Activated naive CD4-positive, alpha-beta T cell treated with anti-CD3 and anti-CD28 coated beads, Interleukin-2, amount 10 ng/mL, durations not matched to agents 7 days and 5 days (primary cell): ENCODE measurements around the gene CCDC40.

Source experiments
- CTCF ChIA-PET: fragments of 350-600 bp; sonication (Branson Sonifier 250); formaldehyde crosslinking; loops from one replicate; lab custom pipeline; 2021; ENCODE audit warnings: antibody characterized with exemption; lab: Charles Lee
- DNase-seq: peaks from one replicate; pipeline ENCODE4 v3.0.0-alpha.2; 2020
- H3K27ac Mint-ChIP-seq: one replicate; pipeline ENCODE4 v1.8.0; 2021; ENCODE audit warnings: mild to moderate bottlenecking, moderate library complexity, mixed read lengths
- H3K27me3 Mint-ChIP-seq: one replicate; pipeline ENCODE4 v1.8.0; 2021; ENCODE audit warnings: mild to moderate bottlenecking, mixed read lengths
- H3K36me3 Mint-ChIP-seq: one replicate; pipeline ENCODE4 v1.8.0; 2021; ENCODE audit warnings: mixed read lengths
- H3K4me1 Mint-ChIP-seq: one replicate; pipeline ENCODE4 v1.8.0; 2021; ENCODE audit warnings: mixed read lengths
- H3K4me3 Mint-ChIP-seq: one replicate; pipeline ENCODE4 v1.8.0; 2021; ENCODE audit warnings: mild to moderate bottlenecking, moderate library complexity, mixed read lengths
- H3K9me3 Mint-ChIP-seq: one replicate; pipeline ENCODE4 v1.8.0; 2021; ENCODE audit warnings: mixed read lengths

The CCDC40 gene

DNA sequence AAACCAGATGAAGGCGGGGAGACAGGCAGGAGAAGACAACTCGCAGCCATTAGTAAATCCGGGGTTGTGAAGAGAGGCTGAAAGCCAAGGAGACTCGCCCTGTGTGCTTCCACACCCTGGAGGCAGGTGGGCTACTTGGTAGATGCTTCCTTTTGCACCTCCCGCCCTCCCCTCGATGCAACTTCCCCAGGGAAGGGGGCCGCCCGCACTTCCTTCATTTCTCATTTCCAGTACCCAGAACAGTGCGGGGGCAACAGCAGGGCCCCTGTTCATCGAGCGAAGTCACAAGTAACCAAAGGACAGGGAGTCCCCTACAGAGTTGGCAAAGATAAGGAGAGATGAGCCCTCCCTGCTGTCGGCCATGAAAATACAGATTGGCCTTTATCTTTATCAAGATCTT, 25.0 kb downstream of the CCDC40 start:
- H3K36me3 Mint-ChIP-seq, result no peaks in the 10 kb centered on the region
- peaks cover 16% of the 10 kb centered on the region for H3K27me3 Mint-ChIP-seq

DNA sequence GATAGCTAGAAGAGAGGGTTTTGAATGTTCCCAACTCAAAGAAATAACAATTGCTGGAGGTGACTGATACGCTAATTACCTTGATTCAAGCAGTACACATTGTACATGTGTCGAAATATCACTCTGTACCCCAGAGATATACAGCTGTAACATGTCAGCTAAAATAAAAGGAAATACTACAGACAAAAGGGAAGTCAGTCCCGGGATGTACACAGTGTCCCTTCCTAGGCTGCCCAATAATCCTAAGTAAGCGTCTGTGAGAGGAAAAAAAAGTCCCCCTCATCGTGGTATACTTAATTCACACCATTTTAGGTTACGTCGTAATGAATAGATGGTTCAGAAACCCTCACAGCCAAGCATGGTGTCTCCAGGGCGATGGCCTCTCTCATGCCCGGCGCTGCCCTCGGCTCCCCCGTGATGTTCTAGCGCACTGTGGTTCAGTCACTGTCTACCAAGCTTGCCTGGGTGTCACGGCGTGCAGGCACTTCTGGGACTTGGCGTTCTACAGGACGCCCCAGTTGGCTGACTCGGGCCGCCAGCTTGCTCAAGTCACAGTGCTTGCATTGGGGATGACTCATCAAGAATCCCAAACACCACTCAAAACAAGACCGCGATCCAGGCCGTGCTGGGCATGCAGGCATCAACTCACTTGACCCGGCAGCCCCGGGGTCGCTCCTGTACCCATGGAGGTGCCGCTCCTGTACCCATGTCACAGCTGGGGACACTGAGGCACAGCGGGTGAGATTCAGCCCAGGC, 27.6 kb downstream of the CCDC40 start:
- DNase-seq, result no peak
- CTCF ChIA-PET, result interaction anchor here (0.7 to 1.3 kb wide), 2 partner anchors 19 to 72 kb away, joined by 3 to 5 read pairs; no protein-coding TSS in a partner anchor
- no peak overlapping the region for H3K4me3 Mint-ChIP-seq
- H3K36me3 Mint-ChIP-seq, result no peaks in the 10 kb centered on the region
- no peaks in the 10 kb centered on the region for H3K4me1 Mint-ChIP-seq
- H3K9me3 Mint-ChIP-seq, result no peaks in the 10 kb centered on the region
- peaks cover 15% of the 10 kb centered on the region for H3K27me3 Mint-ChIP-seq
- H3K27ac Mint-ChIP-seq, result no peak overlapping the region

More for the DNA sequence above, 25.0 kb downstream of the CCDC40 start:
- Mint-ChIP-seq H3K4me3 (no peak overlapping the region), H3K4me1 (no peaks in the 10 kb centered on the region), H3K9me3 (no peaks in the 10 kb centered on the region), H3K27ac (no peak overlapping the region)
- DNase-seq, result no peak
- CTCF ChIA-PET, result no interaction called here

DNA sequence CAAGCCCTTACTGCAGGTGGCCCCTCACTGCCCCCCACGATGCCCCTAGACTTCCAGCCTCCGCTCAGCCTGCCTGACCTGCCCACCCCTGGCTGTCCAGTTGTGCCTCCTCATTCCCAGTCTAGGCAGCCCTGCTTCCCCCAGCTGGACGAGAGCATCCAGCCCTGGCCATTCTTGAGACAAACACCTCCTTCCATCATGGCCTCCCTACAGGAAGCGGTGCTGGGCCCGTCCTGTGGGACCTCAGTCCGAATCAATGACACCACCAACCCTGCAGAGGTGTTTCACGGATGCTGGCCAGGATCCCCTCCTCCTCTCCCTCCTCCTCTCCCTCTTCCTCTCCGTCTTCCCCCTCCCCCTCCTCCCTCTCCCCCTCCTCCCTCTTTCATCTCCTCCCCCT, 28.3 kb downstream of the CCDC40 start:
- Mint-ChIP-seq H3K4me1 (peaks cover 2% of the 10 kb centered on the region), H3K4me3 (no peak overlapping the region), H3K27ac (no peak overlapping the region), H3K36me3 (no peaks in the 10 kb centered on the region), H3K9me3 (no peaks in the 10 kb centered on the region), H3K27me3 (peaks cover 11% of the 10 kb centered on the region)
- DNase-seq, result no peak
- CTCF ChIA-PET, result interaction anchor here (1.3 kb wide), 1 partner anchor 18 kb away, joined by 5 read pairs; no protein-coding TSS in a partner anchor

DNA sequence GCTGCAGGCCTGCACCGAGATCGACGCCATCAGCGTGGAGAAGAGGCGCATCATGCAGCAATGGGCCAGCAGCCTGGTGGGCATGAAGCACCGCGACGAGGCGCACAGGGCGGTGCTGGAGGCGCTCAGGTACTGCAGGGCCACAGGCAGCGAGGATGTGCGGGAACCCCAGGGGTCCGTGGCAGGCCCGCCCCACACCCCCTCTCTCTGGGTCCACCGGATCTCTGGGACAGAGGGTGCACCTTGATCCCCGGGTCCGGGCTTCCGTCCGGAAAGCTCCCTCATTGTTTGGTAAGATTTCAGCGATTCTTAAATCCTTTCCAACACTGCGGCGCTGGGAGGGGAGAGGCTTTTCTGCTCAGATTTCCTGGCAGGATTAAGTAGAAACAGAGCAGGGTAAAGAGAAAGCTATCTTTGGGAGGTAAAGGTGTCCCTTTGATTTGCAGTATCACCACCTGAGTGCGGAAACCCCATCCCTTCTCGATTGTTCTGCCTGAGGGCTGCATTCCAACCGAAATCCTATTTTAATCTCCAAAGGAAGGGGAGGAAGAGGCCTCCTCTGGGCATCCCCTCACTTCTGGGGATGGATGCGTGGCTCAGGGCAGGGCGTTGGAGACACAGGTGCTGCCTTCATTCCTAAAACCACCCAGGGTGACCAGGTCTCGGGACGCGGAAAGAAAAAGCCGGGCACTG, 29.2 kb downstream of the CCDC40 start:
- H3K27me3 Mint-ChIP-seq, result peaks cover 11% of the 10 kb centered on the region
- peaks cover 2% of the 10 kb centered on the region for H3K4me1 Mint-ChIP-seq
- H3K27ac Mint-ChIP-seq, result no peak overlapping the region
- no peak overlapping the region for H3K4me3 Mint-ChIP-seq
- DNase-seq, result no peak
- CTCF ChIA-PET, result no interaction called here
- no peaks in the 10 kb centered on the region for H3K36me3 Mint-ChIP-seq
- no peaks in the 10 kb centered on the region for H3K9me3 Mint-ChIP-seq

DNA sequence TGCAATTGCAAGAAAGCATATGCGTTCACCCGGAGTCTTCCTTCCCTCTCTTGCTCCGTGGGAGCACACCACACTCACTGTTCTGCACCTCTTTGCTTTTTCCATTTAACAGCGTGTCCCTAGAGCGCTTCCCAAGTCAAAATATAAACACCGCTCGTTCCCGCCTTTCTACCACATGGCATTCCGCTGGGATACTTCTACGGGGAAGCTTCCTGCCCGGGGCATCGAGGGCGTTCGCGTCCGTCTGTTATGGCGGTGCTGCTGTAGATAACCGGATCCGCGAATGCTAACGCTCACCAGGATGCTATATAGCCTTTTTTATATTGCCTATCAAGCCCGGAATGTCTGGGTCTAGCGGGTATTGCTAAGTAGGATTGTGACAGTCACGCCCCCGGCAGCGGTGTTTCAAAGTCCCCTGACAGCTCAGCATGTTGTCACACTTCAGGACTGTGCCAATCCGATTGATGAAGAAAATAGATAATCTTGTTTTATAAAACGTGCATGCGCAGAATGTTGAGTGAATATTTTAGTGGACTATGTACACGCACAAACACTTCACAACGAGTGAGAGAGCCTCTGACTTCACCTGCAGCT, 31.0 kb downstream of the CCDC40 start:
- DNase-seq, result no peak
- CTCF ChIA-PET, result no interaction called here
- no peaks in the 10 kb centered on the region for H3K9me3 Mint-ChIP-seq
- peaks cover 13% of the 10 kb centered on the region for H3K4me1 Mint-ChIP-seq
- no peak overlapping the region for H3K27ac Mint-ChIP-seq
- H3K4me3 Mint-ChIP-seq, result no peak overlapping the region
- peaks cover 11% of the 10 kb centered on the region for H3K27me3 Mint-ChIP-seq
- no peaks in the 10 kb centered on the region for H3K36me3 Mint-ChIP-seq

DNA sequence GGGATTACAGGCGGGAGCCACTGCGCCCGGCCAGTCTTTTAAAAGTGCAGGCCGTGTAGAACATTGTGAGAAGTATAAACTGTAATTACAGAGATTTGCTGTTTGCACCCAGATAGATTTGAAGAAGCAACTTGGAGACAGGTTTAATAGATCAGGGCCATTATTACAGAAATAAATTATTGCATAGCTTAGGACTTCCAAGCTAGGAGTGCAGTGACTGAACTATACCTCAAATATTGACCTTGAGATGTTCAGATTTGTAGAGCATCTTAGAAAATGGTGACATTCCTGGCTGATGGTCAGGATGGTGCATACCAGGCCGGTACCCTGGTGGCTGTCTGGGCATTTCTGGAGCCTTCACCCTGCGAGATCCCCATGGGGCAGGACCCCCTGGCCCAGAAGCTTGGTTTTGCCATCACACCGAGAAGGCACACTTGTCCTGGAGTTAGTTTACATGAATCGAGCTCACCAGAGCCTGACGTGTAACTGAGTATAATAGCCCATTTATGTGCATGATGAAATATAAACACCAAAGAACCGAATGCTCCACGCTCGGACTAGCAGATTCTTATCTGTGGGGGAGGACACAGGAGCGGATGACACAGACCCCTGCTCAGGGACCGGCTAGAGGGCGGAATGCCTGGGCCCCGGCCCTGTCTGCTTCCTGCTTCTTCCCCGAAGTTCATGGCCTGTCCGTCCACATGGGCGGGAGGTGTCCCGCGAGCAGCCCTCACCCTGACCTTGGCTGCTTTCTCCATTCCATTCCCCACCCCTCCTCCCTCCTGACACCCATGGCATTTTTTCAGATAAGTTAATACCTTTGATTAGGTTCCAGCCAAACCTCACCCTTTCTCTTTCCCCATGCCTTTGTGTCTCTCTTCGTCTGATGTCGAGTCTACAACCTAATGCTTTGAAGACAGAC, 32.1 kb downstream of the CCDC40 start:
- no peak for DNase-seq
- Mint-ChIP-seq H3K4me3 (no peak overlapping the region), H3K27me3 (peaks cover 11% of the 10 kb centered on the region), H3K4me1 (peaks cover 13% of the 10 kb centered on the region), H3K9me3 (no peaks in the 10 kb centered on the region), H3K27ac (no peak overlapping the region), H3K36me3 (no peaks in the 10 kb centered on the region)
- CTCF ChIA-PET, result no interaction called here

DNA sequence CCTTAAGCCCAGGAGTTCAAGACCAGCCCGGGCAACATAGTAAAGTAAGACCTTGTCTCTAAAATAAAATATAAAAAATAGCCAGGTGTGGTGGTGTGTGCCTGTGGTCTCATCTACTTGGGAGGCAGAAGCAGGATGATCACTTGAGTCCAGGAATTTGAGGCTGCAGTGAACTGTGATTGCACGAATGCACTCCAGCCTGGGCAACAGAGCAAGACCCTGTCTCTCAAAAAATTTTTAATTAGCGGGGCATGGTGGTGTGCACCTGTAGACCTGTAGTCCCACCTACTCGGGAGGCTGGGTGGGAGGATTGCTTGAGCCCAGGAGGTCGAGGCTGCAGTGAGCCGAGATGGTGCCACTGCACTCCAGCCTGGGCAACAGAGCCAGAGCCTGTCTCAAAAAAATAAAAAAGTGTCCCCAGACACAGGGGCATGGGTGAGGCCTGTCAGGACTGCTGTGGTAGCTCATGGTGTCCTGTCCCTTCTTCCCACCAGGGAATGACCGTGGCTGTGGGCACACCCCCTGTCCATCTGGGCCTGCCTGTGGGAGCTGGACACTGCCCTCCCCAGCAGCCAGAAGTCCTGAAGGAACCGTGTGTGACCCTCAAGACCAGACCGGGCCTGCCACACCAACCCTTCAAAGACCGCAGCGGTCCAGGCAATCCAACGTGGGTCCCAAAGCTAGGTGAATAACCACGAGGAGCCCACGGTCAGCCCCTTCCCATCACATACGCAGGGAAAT, 34.1 kb downstream of the CCDC40 start:
- Mint-ChIP-seq H3K4me3 (no peak overlapping the region), H3K4me1 (peaks cover 13% of the 10 kb centered on the region), H3K27me3 (peaks cover 16% of the 10 kb centered on the region), H3K9me3 (no peaks in the 10 kb centered on the region), H3K36me3 (no peaks in the 10 kb centered on the region), H3K27ac (no peak overlapping the region)
- DNase-seq, result no peak
- CTCF ChIA-PET, result no interaction called here

DNA sequence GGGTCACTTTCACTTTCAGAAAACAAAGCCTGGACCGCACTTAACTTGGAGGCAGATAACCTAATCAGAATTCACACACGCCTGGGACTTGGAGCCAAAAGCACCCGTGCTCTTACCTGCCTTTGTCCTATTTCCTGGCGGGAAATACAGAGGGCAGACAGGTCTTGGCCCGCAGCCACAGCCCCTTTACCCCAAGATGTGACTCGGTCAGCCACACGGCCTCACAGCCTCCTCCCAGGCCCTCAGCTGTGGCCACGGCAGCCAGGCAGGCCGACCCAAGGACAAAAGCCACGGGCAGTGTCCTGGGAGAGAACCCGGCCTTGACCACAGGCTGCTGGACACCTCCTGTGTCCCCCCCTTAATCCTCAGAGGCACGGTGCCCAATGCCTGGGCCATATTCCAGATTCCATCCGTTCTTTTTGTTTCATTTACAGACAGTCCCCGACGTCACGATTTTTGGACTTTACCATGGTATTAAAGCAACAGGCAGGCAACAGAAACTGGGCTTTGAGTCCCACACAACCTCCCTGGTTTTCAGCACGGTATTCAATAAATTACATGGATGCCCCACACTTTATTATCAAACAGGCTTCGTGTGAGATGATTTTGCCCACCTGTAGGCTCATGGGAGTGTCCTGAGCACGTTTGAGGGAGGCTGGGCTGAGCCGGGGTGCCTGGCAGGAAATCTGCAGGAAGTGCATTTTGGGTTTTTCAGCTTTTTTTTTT, 34.8 kb downstream of the CCDC40 start:
- peaks cover 16% of the 10 kb centered on the region for H3K27me3 Mint-ChIP-seq
- H3K4me1 Mint-ChIP-seq, result peaks cover 13% of the 10 kb centered on the region
- CTCF ChIA-PET, result interaction anchor here (0.6 kb wide), 1 partner anchor 410 kb away, joined by 6 read pairs; no protein-coding TSS in a partner anchor
- no peaks in the 10 kb centered on the region for H3K9me3 Mint-ChIP-seq
- H3K4me3 Mint-ChIP-seq, result no peak overlapping the region
- DNase-seq, result no peak
- H3K36me3 Mint-ChIP-seq, result no peaks in the 10 kb centered on the region
- H3K27ac Mint-ChIP-seq, result no peak overlapping the region

DNA sequence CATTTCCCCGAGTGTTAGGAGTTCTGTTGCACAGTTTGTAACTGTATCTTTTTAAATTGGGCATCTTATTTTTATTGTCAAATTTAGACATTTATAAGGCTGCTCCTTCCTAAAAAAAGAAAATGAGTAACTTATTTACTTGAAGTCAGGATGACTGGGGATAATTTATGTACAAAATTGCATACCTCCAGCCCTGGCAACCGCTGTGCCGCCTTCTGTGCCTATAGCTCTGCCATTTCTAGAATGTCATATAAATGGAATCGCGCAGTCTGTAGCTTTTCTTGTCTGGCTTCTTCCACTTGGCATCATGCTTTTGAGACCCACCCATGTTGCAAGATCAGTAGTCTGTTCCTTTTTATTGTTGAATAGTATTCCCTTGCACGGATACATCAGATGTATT, 36.0 kb downstream of the CCDC40 start:
- DNase-seq, result no peak
- Mint-ChIP-seq H3K27ac (no peak overlapping the region), H3K4me3 (no peak overlapping the region), H3K4me1 (peaks cover 13% of the 10 kb centered on the region), H3K36me3 (no peaks in the 10 kb centered on the region), H3K9me3 (no peaks in the 10 kb centered on the region), H3K27me3 (peaks cover 9% of the 10 kb centered on the region)
- CTCF ChIA-PET, result no interaction called here

DNA sequence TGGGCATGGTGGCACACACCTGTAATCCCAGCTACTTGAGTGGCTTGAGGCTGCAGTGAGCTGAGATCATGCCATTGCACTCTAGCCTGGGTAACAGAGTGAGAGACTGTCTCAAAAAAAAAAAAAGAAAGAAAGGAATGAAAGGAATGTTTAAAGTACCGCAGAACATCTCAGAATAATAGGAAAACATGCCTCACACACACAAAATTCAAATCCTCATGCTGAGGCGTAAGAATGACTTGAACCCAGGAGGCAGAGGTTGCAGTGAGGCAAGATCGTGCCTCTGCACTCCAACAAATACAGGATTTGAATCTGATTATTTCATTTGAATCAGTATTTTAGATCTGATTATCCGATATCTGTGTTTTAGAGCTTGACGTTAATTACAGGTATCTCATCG, 43.6 kb downstream of the CCDC40 start:
- peaks cover 19% of the 10 kb centered on the region for H3K27me3 Mint-ChIP-seq
- CTCF ChIA-PET, result no interaction called here
- no peak overlapping the region for H3K27ac Mint-ChIP-seq

DNA sequence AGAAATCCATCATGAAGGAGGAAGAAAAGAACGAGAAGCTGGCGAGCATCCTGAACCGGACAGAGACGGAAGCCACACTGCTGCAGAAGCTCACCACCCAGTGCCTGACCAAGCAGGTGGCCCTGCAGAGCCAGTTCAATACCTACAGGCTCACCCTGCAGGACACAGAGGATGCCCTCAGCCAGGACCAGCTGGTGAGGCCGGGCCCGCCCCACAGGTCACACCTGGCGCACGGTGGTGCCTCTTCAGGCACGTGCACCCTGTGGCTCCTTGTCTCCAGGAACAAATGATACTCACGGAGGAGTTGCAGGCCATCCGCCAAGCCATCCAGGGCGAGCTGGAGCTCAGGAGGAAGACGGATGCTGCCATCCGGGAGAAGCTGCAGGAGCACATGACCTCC, 45.2 kb downstream of the CCDC40 start:
- CTCF ChIA-PET, result interaction anchor here (0.7 to 2.6 kb wide), 5 partner anchors 17 to 963 kb away, joined by 3 to 6 read pairs (median 4); no protein-coding TSS in a partner anchor
- Mint-ChIP-seq H3K36me3 (no peaks in the 10 kb centered on the region), H3K27ac (no peak overlapping the region)

More for the DNA sequence above, 43.6 kb downstream of the CCDC40 start:
- Mint-ChIP-seq H3K9me3 (no peaks in the 10 kb centered on the region), H3K4me3 (no peak overlapping the region), H3K4me1 (peaks cover 3% of the 10 kb centered on the region), H3K36me3 (no peaks in the 10 kb centered on the region)
- no peak for DNase-seq

DNA sequence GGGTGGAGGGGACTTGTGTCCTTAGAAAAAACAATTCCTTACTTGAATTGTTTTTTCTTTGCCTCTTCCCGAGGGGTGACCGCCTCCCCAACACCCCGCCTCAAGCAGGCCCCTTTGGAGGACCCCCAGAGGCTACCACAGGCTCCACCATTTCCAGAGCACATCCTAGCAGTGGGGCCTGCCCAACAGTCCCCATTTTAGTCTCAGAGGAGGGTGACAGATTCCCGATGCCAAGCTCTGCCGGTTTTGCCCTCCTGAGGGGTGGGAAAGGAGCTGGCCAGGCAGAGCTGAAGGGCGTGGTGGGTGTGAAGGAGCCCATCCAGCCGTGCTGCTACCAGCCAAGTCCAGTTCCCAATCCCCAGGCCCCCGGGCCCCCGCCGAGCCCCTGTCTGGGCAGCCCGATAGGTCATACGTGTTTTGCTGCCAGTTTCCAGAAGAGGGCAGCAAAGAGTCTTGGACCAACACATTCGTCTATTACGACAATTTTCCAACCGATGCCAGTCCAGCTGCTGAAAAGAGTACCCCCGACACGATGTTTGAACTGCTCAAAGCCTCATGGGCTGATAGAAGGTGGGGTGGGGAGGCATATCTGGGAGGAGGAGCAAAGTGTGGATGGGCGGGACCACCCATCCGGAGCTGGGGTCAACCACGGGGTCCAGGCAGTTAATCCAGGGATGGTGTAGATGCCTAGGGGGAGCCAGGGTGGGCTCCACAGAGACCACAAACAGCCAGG, 46.1 kb downstream of the CCDC40 start:
- Mint-ChIP-seq H3K27ac (peak overlapping the region; percentile 73), H3K4me1 (peaks cover 3% of the 10 kb centered on the region), H3K9me3 (no peaks in the 10 kb centered on the region), H3K27me3 (peaks cover 30% of the 10 kb centered on the region), H3K36me3 (no peaks in the 10 kb centered on the region), H3K4me3 (no peak overlapping the region)
- DNase-seq, result peak; percentile 74
- CTCF ChIA-PET, result interaction anchor here (0.8 to 2.6 kb wide), 8 partner anchors 10 to 172 kb away, joined by 3 to 6 read pairs (median 5); partner anchors contain the start of gene GAA

More for the DNA sequence above, 45.2 kb downstream of the CCDC40 start:
- Mint-ChIP-seq H3K27me3 (peaks cover 20% of the 10 kb centered on the region), H3K4me1 (peaks cover 3% of the 10 kb centered on the region), H3K4me3 (no peak overlapping the region), H3K9me3 (no peaks in the 10 kb centered on the region)
- DNase-seq, result no peak
